DND-41 (cell line): ENCODE data around the gene UNC79.

Source experiments
- EZH2 ChIP-seq: IDR thresholded peaks from 3 replicates; pipeline ENCODE4 v1.6.1; 2012; ENCODE audit warnings: borderline replicate concordance, low read depth, mild to moderate bottlenecking, moderate library complexity, low read length, inconsistent platforms; ENCODE audit not compliant: severe bottlenecking
- TF ChIP-seq, protein P1 (sequence below): IDR thresholded peaks from 2 replicates; pipeline ENCODE4 v1.5.1; 2012; ENCODE audit warnings: borderline replicate concordance, low read length, moderate library complexity, mild to moderate bottlenecking; ENCODE audit not compliant: poor library complexity, severe bottlenecking; ENCODE audit errors: extremely low read depth

- TF ChIP-seq, protein P1, sequence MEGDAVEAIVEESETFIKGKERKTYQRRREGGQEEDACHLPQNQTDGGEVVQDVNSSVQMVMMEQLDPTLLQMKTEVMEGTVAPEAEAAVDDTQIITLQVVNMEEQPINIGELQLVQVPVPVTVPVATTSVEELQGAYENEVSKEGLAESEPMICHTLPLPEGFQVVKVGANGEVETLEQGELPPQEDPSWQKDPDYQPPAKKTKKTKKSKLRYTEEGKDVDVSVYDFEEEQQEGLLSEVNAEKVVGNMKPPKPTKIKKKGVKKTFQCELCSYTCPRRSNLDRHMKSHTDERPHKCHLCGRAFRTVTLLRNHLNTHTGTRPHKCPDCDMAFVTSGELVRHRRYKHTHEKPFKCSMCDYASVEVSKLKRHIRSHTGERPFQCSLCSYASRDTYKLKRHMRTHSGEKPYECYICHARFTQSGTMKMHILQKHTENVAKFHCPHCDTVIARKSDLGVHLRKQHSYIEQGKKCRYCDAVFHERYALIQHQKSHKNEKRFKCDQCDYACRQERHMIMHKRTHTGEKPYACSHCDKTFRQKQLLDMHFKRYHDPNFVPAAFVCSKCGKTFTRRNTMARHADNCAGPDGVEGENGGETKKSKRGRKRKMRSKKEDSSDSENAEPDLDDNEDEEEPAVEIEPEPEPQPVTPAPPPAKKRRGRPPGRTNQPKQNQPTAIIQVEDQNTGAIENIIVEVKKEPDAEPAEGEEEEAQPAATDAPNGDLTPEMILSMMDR: no peak
- TF ChIP-seq EZH2: no peak
Measured at GRCh38 chr14:93727039-93727740, 296.5 kb downstream of the UNC79 start.
